ENCODE data around the gene TANC1. TPM values are rescaled to one million over a fixed set of nuclear protein-coding genes. Genes with fewer than 3 reads are reported as not detected.

TANC1 gene
- total RNA-seq, 6 experiments from 2014 or later, result 22.4 to 27.7 (median 23.1) TPM

- no peaks in the 10 kb centered on the region for H3K9me3 Mint-ChIP-seq
- no peak for DNase-seq
- TF ChIP-seq, protein P1, sequence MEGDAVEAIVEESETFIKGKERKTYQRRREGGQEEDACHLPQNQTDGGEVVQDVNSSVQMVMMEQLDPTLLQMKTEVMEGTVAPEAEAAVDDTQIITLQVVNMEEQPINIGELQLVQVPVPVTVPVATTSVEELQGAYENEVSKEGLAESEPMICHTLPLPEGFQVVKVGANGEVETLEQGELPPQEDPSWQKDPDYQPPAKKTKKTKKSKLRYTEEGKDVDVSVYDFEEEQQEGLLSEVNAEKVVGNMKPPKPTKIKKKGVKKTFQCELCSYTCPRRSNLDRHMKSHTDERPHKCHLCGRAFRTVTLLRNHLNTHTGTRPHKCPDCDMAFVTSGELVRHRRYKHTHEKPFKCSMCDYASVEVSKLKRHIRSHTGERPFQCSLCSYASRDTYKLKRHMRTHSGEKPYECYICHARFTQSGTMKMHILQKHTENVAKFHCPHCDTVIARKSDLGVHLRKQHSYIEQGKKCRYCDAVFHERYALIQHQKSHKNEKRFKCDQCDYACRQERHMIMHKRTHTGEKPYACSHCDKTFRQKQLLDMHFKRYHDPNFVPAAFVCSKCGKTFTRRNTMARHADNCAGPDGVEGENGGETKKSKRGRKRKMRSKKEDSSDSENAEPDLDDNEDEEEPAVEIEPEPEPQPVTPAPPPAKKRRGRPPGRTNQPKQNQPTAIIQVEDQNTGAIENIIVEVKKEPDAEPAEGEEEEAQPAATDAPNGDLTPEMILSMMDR (IDR thresholded peaks at IDR 0.05), result no peak
Observed at GRCh38 chr2:159199236-159199635, 230.8 kb downstream of the TANC1 start.

GRCh38 chr2:159199761-159200465 lies 231.5 kb downstream of the TANC1 start:
- TF ChIP-seq, protein P1 (IDR thresholded peaks at IDR 0.05), result no peak
- no peak overlapping the region for H3K4me3 Mint-ChIP-seq
- H3K27ac Mint-ChIP-seq, result peak overlapping the region; percentile 63
- DNase-seq, result no peak
- peaks cover 38% of the 10 kb centered on the region for H3K4me1 Mint-ChIP-seq (ENCODE audit: low read depth)
- peaks cover 18% of the 10 kb centered on the region for H3K36me3 Mint-ChIP-seq (ENCODE audit: low read depth)
- H3K27me3 Mint-ChIP-seq (ENCODE audit: insufficient read depth), result no peaks in the 10 kb centered on the region
- H3K9me3 Mint-ChIP-seq, result no peaks in the 10 kb centered on the region

More at GRCh38 chr2:159199236-159199635, 230.8 kb downstream of the TANC1 start:
- H3K4me1 Mint-ChIP-seq (ENCODE audit: low read depth), result peaks cover 38% of the 10 kb centered on the region
- no peaks in the 10 kb centered on the region for H3K27me3 Mint-ChIP-seq (ENCODE audit: insufficient read depth)
- no peak overlapping the region for H3K27ac Mint-ChIP-seq
- no peak overlapping the region for H3K4me3 Mint-ChIP-seq
- peaks cover 25% of the 10 kb centered on the region for H3K36me3 Mint-ChIP-seq (ENCODE audit: low read depth)

GRCh38 chr2:159200498-159200897 lies 232.1 kb downstream of the TANC1 start:
- H3K36me3 Mint-ChIP-seq (ENCODE audit: low read depth), result peaks cover 20% of the 10 kb centered on the region
- DNase-seq, result peak; percentile 41

DNA sequence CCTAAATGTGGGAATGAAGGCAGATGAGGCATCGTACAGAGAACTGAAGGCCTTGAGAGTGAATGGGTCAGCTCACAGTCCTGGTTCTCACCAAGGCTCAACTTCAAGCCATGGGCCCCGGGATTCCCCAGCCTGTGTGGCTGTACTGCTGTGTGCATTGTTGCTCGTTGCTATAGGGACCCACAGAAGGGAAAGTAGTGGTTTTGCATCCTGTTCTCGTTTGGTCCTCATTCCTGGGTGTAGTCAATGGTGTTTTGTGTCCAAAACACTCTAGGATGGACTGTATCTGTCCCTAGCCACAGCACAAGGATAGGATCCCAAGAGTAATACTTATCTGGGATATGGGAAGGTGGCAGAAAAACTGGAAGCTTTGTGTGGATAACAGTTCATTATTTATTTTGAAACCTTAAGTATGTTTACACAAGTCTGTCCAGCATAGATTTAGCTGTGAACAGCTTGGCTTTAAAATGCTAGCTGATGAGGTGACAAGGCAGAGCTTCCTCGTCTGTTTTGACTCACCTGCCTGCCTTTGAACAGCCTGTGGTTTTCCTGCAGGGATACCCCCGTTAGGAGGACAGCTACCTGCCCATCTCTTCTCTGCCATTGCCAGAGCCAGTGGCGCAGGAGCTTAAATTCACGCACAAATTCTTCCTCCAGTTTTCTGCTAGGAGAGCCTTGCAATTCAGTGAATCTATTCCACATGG lies 233.1 kb downstream of the TANC1 start:
- Mint-ChIP-seq H3K27ac (peak overlapping the region; percentile 94), H3K4me1 (ENCODE audit: low read depth) (peaks cover 38% of the 10 kb centered on the region), H3K9me3 (no peaks in the 10 kb centered on the region), H3K27me3 (ENCODE audit: insufficient read depth) (no peaks in the 10 kb centered on the region; the same call in 1 of the 2 replicates), H3K4me3 (peak overlapping the region; percentile 50; the same call in 1 of the 2 replicates), H3K36me3 (ENCODE audit: low read depth) (peaks cover 27% of the 10 kb centered on the region)
- DNase-seq, result peak; percentile 11
- TF ChIP-seq, protein P1 (IDR thresholded peaks at IDR 0.05), result no peak

More at GRCh38 chr2:159200498-159200897, 232.1 kb downstream of the TANC1 start:
- Mint-ChIP-seq H3K4me1 (ENCODE audit: low read depth) (peaks cover 38% of the 10 kb centered on the region), H3K4me3 (no peak overlapping the region), H3K27me3 (ENCODE audit: insufficient read depth) (no peaks in the 10 kb centered on the region; the same call in 1 of the 2 replicates), H3K27ac (peak overlapping the region; percentile 63), H3K9me3 (no peaks in the 10 kb centered on the region)
- TF ChIP-seq, protein P1 (IDR thresholded peaks at IDR 0.05), result no peak

GRCh38 chr2:159202568-159203071 lies 234.2 kb downstream of the TANC1 start:
- peaks cover 27% of the 10 kb centered on the region for H3K36me3 Mint-ChIP-seq (ENCODE audit: low read depth)

More at GRCh38 chr2:159202568-159203071, 234.2 kb downstream of the TANC1 start:
- H3K4me3 Mint-ChIP-seq, result peak overlapping the region; percentile 82
- peak overlapping the region; percentile 94 for H3K27ac Mint-ChIP-seq
- no peaks in the 10 kb centered on the region for H3K9me3 Mint-ChIP-seq
- TF ChIP-seq, protein P1 (IDR thresholded peaks at IDR 0.05), result peak; percentile 61
- H3K4me1 Mint-ChIP-seq (ENCODE audit: low read depth), result peaks cover 38% of the 10 kb centered on the region
- DNase-seq, result peak; percentile 99
- H3K27me3 Mint-ChIP-seq (ENCODE audit: insufficient read depth), result no peaks in the 10 kb centered on the region; the same call in 1 of the 2 replicates
